ENCODE data around the gene TNFRSF17.
"Not testable (repeated sequence)": the region's sequence is repeated elsewhere in the genome, so short reads cannot be mapped to it uniquely, and the experiment has no call there.

Gene TNFRSF17

DNA sequence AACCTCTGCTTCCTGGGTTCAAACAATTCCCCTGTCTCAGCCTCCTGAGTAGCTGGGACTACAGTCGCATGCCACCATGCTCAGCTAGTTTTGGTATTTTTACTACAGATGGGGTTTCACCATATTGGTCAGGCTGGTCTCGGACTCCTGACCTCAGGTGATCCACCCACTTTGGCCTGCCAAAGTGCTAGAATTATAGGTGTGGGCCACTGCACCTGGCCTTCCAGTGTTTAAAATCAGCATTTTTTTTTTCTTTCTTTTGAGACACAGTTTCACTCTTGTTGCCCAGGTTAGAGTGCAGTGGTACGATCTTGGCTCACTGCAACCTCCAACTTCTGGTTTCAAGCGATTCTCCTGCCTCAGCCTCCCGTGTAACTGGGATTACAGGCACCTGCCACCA is 5.3 kb downstream of the TNFRSF17 start:
- DNase-seq (ENCODE audit: low read depth in 2 of 2) = not testable (repeated sequence)

DNA sequence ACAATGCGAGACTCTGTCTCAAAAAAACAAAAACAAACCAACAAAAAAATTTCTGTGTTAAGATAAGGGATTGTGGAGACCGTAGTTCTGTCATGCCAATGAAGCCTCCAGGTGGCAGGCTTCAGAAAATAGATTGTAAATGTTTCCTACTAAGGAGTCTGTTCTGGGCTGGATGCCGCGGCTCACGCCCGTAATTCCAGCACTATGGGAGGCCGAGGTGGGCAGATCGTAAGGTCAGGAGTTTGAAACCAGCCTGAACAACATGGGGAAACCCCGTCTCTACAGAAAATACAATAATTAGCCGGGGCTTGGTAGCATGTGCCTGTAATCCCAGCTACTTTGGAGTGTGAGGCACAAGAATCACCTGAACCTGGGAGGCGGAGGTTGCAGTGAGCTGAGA is 7.1 kb downstream of the TNFRSF17 start:
- no peak for DNase-seq (ENCODE audit: low read depth in 2 of 2)

DNA sequence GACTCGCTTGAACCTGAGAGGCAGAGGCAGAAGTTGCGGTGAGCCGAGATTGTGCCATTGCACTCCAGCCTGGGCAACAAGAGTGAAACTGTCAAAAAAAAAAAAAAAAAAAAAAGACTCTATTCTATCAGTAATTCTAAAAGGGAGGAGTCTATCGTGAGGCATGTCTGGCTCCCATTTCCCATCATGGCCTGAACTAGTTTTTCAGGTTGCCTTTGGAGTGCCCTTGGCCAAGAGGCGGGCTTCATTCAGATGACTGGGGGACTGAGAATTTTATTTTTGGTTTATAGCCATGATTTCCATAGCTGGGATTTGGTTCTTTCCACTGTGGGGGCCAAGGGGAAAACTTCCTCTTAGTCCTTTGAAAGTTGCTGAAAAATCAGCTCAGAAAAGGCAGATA is 8.1 kb downstream of the TNFRSF17 start:
- no peak for DNase-seq (ENCODE audit: low read depth in 2 of 2)

DNA sequence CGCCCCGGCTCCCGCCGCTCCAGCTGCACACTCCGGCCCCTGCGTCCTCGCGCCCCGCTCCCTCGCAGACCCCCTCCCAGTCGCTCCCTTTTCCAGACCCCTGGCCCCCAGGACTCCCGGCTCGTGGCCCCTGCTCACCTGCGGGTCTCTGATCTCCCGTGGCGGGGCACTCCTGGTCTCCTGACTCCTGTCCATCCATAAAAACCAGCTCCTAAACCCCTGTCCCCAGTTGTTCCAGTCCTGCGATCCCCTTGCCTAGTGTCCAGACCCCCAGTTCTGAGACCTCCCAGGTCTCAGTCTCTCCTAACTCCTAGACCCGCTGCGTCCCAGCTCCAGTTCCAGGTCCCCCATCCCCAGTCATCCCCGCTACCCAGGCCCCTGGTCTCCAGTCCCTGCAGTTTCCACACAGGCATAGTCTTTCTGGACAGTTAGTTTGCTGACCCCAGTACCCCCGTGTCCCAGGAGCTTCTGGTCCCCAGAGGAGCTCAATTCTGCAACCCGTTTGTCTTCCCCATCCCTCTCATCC is 11.9 kb downstream of the TNFRSF17 start:
- no peak for DNase-seq (ENCODE audit: low read depth in 2 of 2)

DNA sequence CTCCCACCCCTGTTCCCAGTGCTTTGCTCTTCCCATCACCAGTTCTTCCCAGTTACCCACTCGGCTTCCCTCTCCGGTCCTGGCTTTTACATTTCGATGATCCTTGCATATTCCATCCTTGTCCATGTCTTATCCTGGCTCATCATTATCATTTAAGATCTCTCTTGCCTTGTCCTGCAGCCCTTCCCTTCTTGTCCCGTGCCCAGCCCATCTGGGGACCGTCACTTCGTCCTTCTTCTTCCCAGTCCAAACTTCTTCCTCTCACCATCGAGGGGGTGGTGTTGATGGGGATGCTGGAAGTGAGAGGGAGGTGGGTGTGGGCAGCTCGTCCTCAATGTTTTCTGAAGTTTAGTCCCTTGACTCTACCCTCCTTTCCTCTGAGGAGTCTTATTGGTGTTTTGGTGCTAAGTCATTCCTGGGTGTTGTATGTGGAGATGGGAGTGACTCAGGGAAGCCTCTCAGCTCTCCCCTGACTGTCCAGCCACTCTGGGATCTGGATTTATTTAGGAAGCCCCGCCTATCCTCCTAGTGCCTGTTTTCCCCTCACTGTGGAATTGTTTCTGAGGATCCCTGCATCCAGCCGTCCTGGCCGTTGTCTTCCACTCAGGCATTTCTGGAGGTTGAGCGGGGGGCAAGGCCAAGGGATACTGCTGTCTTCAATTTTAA is 12.5 kb downstream of the TNFRSF17 start:
- DNase-seq (ENCODE audit: low read depth in 2 of 2) = no peak

DNA sequence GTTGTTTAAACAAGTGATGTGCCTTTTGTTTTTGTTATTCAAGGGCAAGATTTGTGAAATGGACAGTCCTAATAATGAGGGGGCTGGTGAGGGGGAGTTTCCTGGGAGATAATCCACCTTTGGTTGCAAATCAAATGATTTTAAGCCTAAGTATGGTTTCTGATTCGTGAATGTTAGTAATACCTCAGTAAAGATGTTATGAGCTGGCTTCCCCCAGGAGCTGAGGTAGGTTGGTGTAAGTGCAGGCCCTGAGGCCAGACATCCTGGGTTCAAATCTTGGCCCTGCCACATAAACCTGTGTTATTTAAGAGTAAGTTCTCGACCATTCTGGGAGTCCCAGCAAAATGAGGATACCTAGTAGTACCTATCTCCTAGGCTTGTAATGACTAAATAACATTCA is 13.1 kb downstream of the TNFRSF17 start:
- DNase-seq (ENCODE audit: low read depth in 2 of 2) = no peak

DNA sequence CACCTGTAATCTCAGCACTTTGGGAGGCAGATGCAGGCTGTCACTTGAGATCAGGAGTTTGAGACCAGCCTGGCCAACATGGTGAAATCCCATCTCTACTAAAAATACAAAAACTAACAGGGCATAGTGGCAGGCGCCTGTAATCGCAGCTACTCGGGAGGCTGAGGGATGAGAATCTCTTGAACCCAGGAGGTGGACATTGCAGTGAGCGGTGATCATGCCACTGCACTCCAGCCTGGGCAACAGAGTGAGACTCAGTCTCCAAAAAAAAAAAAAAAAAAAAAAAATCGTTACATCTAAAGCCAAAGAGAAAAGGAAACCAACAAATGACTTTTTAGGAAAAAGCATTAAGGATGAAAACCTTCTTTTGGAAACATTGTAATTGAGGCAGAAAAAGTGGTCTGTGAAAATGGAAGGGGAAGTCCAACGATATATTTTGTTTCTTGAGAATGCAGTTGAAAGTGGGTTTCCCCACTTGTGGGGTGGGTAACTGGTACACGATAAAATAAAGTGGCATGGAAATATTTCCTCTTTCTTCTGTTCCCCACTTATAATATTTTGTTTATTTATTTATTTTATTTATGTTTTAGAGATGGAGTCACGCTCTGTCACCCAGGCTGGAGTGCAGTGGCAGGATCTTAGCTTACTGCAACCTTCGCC is 14.1 kb downstream of the TNFRSF17 start:
- DNase-seq (ENCODE audit: low read depth in 2 of 2) = no peak

DNA sequence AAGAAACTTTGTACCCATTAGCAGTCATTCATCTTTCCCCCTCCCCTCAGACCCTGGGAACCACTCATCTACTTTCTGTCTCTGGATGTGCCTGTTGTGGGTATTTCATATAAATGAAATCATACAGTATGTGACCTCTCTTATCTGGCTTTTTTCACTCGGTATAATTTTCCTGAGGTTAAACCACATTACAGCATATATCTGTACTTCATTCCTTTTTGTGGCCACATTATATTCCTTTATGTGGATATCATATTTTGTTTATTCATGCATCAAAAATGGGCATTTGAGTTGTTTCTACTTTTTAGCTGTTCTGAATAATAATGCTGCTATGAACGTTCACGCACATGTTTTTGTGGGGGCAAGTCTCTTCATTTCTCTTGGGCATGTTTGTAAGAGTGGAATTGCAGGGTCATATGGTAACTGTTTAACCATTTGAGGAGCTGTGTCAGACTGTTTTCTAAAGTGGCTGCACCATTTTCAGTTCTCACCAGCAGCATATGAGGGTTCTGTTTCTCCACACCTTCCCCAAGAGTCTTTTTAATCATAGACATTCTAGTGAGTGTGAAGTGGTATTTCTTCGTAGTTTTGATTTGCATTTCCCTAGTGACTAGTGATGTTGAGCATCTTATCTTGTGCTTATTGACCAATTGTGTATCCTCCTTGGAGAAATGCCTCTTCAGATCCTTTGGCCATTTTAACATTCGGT is 15.3 kb downstream of the TNFRSF17 start:
- DNase-seq (ENCODE audit: low read depth in 2 of 2) = no peak

DNA sequence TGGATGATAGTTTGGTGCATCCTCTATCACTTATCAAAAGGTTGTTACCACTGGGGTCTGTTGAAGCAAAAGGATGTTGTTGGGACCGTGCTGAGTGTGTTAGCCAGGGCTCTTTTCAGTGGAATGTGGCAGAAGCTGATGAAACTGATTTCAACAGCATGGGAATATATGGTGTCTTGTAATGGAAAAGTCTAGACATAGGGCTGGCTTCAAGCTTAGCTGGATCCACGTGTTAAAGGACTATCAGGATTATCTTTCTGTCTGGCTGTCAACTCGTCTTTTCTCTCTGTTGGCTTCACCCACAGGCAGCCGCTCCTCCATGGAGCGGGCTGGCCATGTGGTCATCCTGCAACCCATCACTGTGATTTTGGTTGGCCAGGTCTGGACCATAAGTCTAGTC is 20.2 kb downstream of the TNFRSF17 start:
- DNase-seq (ENCODE audit: low read depth in 2 of 2) = no peak

DNA sequence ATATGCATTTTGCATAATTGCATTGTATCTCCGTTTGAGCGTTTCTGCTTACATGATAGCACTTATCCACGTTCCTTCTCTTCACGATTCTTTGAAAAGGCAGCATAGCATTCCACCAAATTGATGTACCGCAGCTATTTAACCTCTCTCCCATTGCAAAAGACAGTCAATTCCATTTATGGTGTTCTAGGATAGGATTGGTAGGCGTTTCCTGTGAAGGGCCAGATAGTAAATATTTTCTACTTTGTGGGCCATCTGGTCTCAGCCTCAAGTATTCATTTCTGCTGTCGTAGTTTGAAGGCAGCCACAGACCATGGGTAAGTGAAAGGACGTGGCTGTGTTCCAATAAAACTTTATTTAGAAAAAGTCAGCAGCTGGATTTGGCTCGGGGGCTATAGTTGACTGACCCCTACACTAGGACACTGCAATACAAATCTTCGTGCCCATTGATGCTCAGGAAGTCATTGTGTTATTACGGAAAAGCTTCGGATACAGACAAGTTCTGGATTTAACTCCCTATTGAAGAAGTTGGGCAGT is 21.6 kb downstream of the TNFRSF17 start:
- no peak for DNase-seq (ENCODE audit: low read depth in 2 of 2)

DNA sequence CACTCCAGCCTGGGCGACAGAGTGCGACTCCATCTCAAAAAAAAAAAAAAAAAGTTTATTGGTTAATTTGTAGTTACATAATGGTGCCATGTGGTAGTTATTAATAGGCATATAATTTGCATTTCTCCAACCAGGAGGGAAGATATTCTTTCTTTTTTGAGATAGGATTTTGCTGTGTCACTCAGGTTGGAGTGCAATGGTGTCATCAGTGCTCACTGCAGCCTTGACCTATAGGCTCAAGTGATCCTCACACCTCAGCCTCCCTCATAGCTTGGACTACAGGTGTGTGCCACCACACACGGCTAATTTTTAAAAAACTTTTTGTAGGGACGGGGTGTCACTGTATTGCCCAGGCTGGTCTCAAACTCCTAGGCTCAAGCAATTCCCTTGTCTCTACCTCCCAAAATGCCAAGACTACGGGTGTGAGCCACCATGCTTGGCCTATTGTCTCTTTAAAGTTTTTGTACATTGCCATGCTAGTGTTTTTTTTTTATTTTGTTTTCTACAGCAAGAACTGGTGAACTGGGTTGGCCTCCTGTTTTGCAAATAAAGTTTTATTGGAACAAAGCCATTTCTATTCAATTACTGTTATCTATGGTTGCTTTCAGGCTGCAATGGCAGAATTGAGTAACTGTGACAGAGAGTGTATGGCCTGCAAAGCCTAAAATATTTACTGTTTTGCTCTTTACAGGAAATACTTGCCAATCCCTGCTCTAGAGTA is 23.4 kb downstream of the TNFRSF17 start:
- no peak for DNase-seq (ENCODE audit: low read depth in 2 of 2)

DNA sequence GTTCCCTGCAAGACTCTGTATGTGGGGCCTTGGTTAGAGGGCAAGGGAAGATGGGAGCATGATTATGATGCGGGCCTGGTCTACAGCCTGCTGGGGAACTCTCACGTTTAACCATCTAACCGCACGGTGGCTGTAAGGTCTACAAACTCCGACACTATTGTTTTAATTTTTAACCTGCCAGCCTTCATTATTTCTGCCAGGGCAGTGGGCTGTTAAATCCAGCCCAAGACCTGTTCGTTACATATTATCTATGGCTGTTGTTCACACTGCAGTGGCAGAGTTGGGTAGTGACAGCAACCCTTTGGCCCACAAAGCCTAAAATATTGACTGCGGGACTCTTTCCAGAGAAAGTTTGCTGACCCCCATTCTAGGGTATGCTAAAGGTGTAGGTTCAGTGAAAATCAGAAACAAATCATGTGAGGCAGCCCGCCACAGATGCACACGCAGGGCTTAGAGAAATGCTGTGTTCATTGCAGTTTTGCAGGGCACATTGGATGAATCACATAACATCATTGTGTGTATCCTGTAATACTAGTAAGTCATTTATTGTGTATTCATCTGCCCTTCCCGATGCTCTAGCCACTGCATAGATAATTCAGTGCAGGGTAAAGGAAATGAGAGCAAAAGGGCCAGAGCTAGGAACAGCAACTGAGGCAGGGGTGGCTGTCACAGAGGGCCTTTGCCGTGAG is 25.8 kb downstream of the TNFRSF17 start:
- DNase-seq (ENCODE audit: low read depth in 2 of 2) = no peak

DNA sequence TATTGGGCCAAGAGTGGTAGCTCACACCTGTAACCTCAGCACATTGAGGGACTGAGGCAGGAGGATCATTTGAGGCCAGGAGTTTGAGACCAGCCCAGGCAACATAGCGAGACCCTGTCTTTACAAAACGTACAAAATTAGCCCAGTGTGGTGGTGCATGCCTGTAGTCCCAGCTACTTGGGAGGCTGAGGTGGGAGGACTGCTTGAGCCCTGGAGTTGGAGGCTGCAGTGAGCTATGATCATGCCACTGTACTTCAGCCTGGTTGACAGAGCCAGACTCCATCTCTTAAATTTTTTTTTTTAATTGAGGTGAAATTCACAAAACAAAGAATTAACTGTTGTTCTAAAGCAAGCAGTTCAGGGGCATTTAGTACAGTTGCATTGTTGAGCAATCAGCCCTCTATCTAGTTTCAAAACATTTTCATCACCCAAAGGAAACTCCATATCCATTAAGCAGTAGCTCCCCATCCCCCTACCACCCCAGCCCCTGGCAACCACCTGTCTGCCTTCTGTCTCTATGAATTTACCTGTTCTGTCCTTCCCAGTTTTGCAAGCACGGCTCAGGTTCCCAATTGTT is 27.1 kb downstream of the TNFRSF17 start:
- DNase-seq (ENCODE audit: low read depth in 2 of 2) = no peak

DNA sequence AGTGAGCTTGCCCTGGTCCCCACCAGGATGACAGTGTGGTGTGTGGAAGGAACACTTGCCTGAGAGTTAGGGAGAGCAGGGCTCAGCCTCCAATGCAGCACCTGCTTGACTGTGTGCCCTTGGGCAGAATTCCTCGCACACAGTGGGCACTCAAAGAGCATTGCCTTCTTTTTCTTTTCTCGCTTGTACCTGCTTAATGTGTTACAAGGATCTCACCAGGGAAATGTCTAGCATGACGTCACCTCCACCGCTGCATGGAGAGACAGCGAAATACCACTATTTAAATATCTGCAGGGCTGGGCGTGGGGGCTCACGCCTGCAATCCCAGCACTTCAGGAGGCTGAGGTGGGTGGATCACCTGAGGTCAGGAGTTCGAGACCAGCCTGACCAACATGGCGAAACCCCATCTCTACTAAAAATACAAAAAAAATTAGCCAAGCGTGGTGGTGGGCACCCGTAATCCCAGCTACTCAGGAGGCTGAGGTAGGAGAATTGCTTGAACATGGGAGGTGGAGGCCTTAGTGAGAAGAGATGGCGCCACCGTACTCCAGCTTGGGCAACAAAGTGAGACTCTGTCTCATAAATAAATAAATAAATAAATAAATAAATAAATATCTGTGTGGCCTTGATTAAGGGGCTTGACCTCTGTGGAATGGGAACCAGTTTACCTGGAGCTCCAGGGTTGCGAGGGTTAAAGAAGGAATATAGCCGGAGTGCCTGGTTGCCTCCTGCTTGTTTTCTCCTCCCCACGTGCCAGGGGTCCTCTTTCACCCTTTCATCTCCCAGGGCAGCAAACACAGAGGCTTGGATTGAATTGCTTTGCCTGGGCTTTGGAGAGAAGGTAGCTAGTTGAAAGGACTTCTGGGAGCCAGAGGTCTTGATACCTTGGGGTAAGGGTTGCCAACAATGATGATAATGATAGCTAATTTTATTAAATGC is 27.8 kb downstream of the TNFRSF17 start:
- no peak for DNase-seq (ENCODE audit: low read depth in 2 of 2)

DNA sequence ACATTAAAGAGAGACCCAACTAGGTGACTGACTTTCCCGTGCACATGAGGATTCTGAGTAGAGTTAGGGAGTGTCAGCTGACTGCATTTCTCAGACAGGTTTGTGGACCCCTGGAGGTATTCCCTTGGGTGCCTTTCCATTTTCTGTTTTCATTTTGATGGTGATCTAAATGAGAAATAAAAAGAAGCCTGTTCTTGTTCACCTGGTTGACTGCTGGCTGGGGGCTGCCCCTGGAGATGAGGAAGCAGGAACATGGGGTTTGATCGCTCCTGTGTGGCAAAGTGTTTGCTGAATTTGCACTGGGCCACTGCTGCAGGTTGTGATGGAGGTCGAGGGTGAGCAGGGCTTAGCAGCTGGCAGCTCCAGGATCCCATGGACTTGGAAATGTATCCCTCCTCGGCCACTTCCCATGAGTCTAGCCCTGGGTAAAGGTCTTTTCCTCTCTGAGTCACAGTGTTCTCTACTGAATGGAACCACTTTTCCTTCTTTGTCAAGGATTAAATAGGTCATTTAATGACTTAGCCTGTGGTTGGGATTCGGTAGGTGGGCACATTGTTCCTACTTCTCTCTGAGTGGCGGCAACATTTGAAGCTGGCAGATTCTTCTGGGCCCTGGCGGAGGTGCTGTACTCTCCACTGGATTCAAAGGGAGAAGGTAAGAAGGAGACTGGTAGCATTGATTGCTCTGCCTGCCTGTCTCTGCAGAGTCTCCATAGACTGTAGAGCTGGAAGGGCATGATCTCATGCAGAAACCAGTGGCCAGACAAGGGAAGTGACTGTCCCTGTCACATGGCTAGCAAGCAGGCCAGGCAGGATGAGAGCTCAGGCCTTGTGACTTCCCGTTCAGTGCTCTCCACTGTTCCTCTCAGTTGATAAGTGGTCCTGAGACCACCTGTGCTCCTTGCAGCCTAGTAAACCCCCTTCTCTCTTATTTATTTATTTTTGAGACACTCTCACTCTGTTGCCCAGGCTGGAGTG is 29.4 kb downstream of the TNFRSF17 start:
- DNase-seq (ENCODE audit: low read depth in 2 of 2) = no peak

DNA sequence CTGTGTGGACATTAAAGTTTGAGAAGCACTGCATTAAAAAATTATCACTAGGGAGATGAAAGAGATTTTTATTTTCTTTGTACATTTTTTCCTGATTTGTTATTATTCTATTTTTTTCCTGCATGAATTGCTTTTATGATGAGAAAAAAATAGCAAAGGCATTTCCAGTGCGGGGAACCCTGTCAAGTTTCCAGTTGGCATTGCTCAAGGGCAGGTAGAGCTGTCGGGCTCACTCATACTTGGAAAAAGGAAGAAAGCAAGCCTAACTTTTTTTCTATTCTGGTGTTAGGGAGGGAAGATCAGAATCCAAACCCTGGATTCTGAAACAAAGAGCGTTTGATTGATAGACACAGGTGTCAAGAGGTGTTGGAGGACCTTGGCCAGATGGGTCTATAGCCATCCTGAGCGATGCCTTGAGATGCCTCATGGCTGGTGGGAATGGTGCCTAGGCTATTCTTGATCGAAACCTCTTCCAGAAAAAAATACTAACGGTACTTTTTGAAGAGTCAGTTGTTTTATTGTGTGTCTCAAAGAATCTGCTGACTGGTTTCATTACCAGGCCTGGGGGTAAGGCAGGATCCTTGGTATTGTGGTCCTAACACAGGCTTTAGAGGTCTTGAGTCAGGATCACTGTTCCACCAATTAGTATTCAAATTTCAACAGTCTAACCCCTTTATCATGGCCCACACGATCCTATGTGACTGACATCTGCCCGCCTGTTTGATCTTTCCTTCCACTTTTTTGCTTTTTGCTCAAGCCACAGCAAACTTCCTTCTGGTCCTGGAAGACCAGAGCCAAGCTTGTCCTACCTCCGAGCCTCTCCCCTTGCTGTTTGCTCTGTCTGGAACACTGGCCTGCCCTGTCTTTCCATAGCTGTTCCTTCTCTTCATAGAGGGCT is 31.7 kb downstream of the TNFRSF17 start:
- DNase-seq (ENCODE audit: low read depth in 2 of 2) = no peak

DNA sequence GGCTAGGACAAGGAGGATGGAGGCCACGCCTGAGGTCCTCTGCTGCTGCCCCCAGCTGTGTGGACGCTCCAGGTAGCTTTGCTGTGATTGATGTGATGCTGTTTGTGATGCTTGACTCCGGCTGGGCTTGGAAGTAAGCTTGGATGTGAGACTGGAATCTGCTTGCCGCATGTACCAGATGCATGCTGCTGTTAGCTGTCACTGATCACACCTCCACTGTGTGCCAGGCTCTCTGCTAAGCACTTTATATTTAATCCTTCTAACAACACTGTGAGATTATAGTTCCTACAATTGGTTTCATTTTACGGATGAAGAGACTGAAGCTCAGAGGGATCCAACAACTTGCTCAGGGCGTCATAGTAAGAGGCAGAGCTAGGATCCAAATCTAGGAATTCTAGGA is 35.0 kb downstream of the TNFRSF17 start:
- DNase-seq (ENCODE audit: low read depth in 2 of 2) = no peak

Data from stimulated activated CD8-positive, alpha-beta memory T cell treated with anti-CD3 and anti-CD28 coated beads, Interleukin-15, amount 100 ng/mL, for 48 hours (primary cell).